IPS-20b (cell line): ENCODE data around the gene CEND1.
A peak's percentile ranks its signal among the peaks of the same experiment; 100 is the strongest.

Experiments used
- H3K27ac ChIP-seq: one replicate; pipeline ENCODE4 v1.5.1; 2013; ENCODE audit warnings: low read length
- H3K27me3 ChIP-seq: 2 replicates; pipeline ENCODE4 v1.6.1; 2013; ENCODE audit warnings: mild to moderate bottlenecking, low read length, inconsistent platforms; ENCODE audit not compliant: insufficient read depth
- H3K36me3 ChIP-seq: 2 replicates; pipeline ENCODE4 v1.6.1; 2013; ENCODE audit warnings: low read depth, mild to moderate bottlenecking, inconsistent platforms, low read length, moderate library complexity; ENCODE audit not compliant: insufficient read depth
- H3K4me1 ChIP-seq: 2 replicates; pipeline ENCODE4 v1.6.1; 2013; ENCODE audit warnings: mild to moderate bottlenecking, control low read depth, inconsistent platforms, low read length, moderate library complexity; ENCODE audit not compliant: insufficient read depth
- H3K4me3 ChIP-seq: 2 replicates; pipeline ENCODE4 v1.5.1; 2013; ENCODE audit warnings: mild to moderate bottlenecking, low read length, inconsistent platforms
- H3K9ac ChIP-seq: 2 replicates; pipeline ENCODE4 v1.6.1; 2013; ENCODE audit warnings: low read depth, mild to moderate bottlenecking, inconsistent platforms, low read length, moderate library complexity
- H3K9me3 ChIP-seq: 2 replicates; pipeline ENCODE4 v1.6.1; 2013; ENCODE audit warnings: mild to moderate bottlenecking, low read depth, low read length, inconsistent platforms; ENCODE audit not compliant: insufficient read depth

The CEND1 gene

DNA sequence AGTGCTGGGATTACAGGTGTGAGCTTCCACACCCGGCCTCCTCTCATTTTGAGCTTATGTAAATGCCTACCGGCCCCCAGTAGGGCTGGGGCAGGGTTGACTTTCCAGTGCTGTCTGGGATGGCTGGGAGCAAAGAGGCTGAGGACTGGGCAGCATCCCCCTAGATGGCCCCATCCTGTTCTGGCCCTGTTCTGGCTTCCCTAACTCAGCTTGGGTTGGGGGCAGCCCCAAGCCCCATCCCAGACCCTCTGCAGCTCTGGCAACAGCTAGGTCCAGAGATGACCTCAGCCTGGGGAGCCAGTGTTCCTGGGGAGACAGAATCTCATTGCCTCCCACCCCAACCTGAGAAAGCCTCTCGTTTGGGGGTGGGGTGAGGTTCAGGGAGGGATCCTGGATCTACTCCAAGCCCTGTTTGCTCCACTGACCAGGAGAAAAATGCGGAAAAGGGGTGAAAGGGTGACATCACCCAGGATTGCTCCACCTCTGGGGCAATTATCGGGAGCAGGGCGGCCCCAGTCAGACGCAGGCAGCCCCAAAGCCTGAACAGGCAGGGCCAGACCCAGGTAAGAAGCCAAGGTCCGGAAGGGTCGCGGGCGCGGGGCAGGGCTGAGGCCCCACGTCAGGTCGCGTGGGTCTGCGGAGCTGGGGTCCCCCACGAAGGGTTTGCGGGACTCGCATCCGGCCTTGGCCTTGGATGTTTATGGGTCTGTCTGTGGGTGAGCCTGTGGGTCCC is 28.7 kb upstream of the CEND1 start, which contains the start of gene PNPLA2:
Gene PNPLA2, plus strand, starts transcription at position 519 of the 733 bp plus-strand sequence. CDS start 805 bp downstream, outside the sequence.
- H3K27ac ChIP-seq = no peak within 1 kb of the TSS
- H3K36me3 ChIP-seq = peaks cover 14% of the 10 kb centered on the region; the same call in 1 of the 2 replicates
- no peaks in the 10 kb centered on the region for H3K27me3 ChIP-seq
- H3K9me3 ChIP-seq = no peaks in the 10 kb centered on the region
- H3K4me1 ChIP-seq = no peaks in the 10 kb centered on the region; the same call in 1 of the 2 replicates
- H3K9ac ChIP-seq = peak within 1 kb of the TSS; percentile 51; the same call in 1 of the 2 replicates
- peak within 1 kb of the TSS; percentile 74 for H3K4me3 ChIP-seq

DNA sequence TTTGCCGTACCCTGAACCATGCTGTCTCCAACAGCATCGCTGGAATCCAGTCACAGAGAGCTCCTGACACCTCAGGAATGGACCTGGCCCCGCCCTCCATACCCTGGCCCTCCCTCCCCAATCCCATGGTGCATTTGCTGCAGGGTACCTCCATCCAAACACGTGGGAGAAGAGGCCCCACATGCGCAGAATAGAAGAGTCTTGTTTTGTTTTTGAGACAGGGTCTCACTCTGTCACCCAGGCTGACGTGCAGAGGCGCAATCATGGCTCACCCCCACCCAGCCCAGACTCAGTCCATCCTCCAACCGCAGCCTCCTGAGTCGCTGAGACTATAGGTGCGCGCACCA is 26.5 kb upstream of the CEND1 start:
- no peaks in the 10 kb centered on the region for H3K27me3 ChIP-seq
- no peaks in the 10 kb centered on the region; the same call in 1 of the 2 replicates for H3K4me1 ChIP-seq
- H3K9me3 ChIP-seq = no peaks in the 10 kb centered on the region
- H3K36me3 ChIP-seq = peaks cover 32% of the 10 kb centered on the region
- no peak overlapping the region for H3K4me3 ChIP-seq
- no peak overlapping the region for H3K27ac ChIP-seq
- H3K9ac ChIP-seq = no peak overlapping the region

DNA sequence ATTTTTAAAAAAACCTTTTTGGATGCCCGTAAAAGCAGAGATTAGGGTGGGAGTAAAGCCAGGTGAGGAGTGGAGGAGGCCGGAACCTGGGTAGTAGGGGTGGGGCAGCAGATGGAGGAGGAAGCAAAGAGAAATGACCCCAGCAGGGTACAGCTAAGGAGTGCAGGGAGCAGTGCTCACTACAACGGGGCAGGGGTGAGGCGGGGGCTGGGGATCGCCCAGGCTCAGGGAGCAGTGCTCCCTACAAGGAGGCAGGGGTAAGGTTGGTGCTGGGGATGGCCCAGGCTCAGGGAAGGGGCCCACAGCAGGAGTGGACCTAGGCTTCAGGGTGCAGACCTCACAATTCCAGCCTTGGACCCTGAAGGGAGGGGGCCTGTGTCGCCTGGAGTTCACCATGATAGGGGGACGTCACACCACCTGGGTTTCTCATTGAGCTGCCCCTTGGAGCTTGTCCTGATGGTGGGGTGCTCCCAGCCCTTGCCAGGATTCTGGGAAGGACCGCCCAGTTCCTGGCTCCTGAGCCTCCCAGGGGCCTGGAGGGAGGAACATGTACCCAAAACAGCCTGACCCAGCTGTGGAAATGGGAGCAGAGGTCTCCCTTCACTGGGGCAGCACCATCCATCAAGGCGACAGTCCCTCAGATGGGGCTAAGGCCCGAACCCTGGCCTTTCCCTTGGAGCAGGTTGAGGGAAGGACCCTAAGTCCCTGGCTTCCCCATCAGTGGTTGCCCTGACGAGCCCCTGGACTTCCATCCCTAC is 26.0 kb upstream of the CEND1 start:
- no peaks in the 10 kb centered on the region for H3K9me3 ChIP-seq
- H3K9ac ChIP-seq = no peak overlapping the region
- H3K27me3 ChIP-seq = no peaks in the 10 kb centered on the region
- H3K4me1 ChIP-seq = peaks cover 5% of the 10 kb centered on the region; the same call in 1 of the 2 replicates
- H3K4me3 ChIP-seq = no peak overlapping the region
- H3K36me3 ChIP-seq = peaks cover 38% of the 10 kb centered on the region
- no peak overlapping the region for H3K27ac ChIP-seq

DNA sequence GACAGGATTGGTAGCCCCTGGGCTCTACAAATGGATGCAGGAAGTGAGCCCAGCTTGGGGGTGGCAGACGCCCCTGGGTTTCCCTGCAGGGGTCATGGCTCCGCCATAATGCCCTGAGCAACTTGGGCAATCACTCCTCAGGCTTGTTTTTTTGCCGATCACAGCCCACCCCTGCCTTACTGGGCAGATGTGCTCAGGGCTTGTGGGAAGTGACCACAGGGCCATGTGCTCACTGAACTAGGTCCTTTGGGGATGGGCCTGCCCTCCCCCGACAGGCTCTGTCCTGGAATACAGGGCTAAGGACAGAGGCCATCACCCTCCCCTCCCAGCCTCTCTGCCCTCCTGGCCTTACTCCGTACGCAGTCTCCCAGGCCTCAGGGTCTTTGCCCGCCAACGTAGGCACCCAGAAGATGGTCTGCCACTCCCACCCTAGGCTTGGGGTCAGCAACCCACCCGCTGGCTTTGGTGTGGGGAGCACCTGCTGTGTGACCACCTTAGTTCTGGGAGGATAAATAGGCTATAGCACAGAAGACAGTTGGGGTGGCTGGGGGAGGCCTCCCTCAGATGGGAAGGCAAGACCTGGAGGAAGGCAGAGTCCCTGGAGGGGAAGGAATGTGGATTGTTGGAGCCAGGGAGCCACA is 23.7 kb upstream of the CEND1 start:
- peaks cover 6% of the 10 kb centered on the region; the same call in 1 of the 2 replicates for H3K4me1 ChIP-seq
- H3K9ac ChIP-seq = no peak overlapping the region
- no peak overlapping the region for H3K4me3 ChIP-seq
- H3K9me3 ChIP-seq = no peaks in the 10 kb centered on the region
- H3K27me3 ChIP-seq = no peaks in the 10 kb centered on the region
- peaks cover 42% of the 10 kb centered on the region for H3K36me3 ChIP-seq
- H3K27ac ChIP-seq = peak overlapping the region; percentile 56

DNA sequence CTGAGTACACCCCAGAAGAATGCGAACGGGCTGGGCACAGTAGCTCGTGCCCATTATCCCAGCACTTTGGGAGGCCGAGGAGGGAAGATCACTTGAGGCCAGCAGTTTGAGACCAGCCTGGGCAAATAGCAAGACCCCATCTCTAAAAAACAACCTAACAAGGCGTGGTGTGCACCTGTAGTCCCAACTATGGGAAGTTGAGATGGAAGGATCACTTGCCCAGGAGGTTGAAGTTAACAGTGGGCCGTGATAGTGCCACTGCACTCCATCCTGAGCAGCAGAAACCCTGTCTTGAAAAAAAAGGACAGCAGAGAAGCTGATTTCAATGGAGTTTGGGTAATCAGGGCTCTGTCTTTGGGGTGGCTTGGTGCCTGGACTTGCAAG is 23.2 kb upstream of the CEND1 start:
- Histone ChIP-seq H3K4me3 (no peak overlapping the region), H3K36me3 (peaks cover 42% of the 10 kb centered on the region), H3K27me3 (no peaks in the 10 kb centered on the region), H3K9me3 (no peaks in the 10 kb centered on the region), H3K9ac (no peak overlapping the region), H3K4me1 (peaks cover 6% of the 10 kb centered on the region; the same call in 1 of the 2 replicates), H3K27ac (no peak overlapping the region)

DNA sequence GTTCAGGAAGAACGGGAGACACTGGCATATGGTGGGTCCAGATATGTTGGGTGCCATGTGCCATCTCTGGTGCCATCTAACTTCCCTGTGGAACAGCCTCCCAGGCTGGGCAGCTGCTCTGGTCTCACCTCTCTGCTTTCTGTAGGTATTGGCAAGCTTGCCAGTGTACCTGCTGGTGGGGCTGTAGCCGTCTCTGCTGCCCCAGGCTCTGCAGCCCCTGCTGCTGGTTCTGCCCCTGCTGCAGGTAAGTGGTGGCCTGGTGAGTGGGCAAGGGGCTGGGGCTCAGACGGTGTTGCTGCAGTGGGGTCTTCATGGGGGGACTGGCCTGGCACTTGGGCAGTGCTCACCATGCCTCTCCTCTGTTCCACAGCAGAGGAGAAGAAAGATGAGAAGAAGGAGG is 22.5 kb upstream of the CEND1 start:
- Histone ChIP-seq H3K9me3 (no peaks in the 10 kb centered on the region), H3K9ac (no peak overlapping the region), H3K4me1 (peaks cover 6% of the 10 kb centered on the region; the same call in 1 of the 2 replicates), H3K27me3 (no peaks in the 10 kb centered on the region), H3K27ac (no peak overlapping the region), H3K4me3 (no peak overlapping the region), H3K36me3 (peaks cover 42% of the 10 kb centered on the region)

DNA sequence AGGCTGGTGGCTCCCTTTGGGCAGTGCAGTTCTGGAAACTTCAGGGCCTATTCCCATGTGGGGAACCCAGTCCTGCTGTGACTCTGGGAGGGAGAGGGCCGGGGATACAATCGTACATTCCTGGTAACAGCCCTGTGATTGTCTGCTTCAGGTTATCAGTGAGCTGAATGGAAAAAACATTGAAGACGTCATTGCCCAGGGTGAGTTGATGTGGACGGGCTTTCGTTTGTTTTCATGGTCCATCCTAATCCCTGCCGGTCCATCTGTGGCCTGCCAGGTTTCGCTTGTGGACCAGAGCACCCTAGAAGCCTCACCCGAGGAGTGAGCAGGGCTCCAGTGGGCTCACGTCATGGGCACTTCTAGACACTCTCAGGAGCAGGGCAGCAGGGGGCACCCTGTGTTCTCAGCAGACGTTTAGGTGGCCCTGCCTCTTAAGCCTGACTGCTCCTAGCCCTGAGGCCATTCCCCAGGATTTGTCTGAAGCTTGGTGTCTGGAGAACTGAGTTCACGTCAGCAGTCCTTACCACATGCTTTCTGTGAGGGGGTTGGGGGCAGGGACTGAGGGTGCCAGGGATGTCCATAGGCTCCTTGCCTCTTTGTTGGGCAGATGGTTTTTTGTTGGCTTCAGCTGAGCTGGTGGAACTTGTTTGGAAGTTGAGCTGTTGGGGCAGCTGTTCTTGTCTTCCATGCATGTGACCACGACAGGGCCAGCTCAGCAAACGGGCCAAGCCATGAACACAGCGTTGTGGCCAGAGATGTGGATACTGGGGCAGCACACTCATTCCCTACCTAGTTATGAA is 21.8 kb upstream of the CEND1 start:
- H3K36me3 ChIP-seq = peaks cover 42% of the 10 kb centered on the region
- H3K4me1 ChIP-seq = peaks cover 6% of the 10 kb centered on the region; the same call in 1 of the 2 replicates
- no peak overlapping the region for H3K27ac ChIP-seq

DNA sequence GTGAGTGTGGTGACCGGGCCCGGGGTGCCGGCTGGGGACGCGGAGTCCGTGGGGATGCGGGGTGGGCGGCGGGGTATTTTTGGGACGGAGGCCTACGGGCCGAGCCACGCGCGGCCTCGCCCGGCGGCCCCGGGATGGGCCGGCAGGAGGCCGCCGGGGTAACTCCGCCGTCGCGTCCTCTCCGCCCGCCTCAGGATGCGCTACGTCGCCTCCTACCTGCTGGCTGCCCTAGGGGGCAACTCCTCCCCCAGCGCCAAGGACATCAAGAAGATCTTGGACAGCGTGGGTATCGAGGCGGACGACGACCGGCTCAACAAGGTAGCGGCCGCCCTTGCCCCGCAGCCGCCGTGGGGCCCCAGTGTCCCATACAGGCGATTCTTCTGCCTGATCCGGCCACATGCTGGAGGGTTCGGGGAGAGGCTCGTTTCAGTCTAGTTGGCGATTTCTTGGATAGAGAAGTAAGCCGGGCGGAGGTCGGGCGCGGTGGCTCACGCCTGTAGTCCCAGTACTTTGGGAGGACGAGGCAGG is 20.2 kb upstream of the CEND1 start:
- H3K27ac ChIP-seq = peak overlapping the region; percentile 80
- no peaks in the 10 kb centered on the region for H3K27me3 ChIP-seq
- peaks cover 6% of the 10 kb centered on the region; the same call in 1 of the 2 replicates for H3K4me1 ChIP-seq
- no peaks in the 10 kb centered on the region for H3K9me3 ChIP-seq
- peaks cover 41% of the 10 kb centered on the region for H3K36me3 ChIP-seq
- peak overlapping the region; percentile 97 for H3K4me3 ChIP-seq
- H3K9ac ChIP-seq = peak overlapping the region; percentile 100

More for the DNA sequence above, 21.8 kb upstream of the CEND1 start:
- Histone ChIP-seq H3K4me3 (peak overlapping the region; percentile 97), H3K9ac (peak overlapping the region; percentile 100; the same call in 1 of the 2 replicates), H3K9me3 (no peaks in the 10 kb centered on the region), H3K27me3 (no peaks in the 10 kb centered on the region)

DNA sequence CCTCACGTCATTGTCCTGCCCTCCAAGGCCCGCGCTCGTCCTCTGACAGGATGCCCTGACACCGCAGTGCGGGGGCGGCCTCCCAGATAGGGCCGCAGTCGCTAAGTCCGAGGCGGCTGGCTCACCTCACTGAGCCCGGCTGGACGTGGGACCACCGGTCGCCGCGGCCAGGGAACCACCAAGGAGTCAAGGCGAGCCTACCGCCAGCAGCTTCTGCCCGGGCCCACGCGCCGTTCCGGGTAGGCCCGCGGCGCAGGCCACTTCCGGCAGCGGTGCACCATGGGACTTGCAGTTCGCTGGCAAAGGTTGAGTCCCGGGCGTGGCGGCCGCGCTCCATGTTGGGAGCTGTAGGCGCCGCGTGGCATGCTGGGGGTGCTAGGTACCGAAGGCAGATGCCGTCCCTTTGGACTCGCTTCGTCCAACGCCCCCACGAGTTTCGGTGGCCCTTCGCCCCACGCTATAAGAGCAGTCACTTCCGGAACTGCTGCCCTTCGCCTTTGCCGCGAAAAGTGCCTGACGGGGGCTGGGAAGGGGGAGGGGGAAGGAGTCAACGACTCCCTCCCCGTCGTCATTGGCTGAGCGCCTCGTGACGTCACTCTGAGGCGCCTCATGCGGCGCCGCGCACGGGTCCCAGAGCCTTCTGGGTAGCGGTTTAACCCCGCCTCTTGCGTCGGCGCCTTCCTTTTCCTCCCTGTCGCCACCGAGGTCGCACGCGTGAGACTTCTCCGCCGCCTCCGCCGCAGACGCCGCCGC is 19.6 kb upstream of the CEND1 start, which contains the start of gene RPLP2:
Gene RPLP2, plus strand, starts transcription at position 681 of the 753 bp plus-strand sequence. CDS start 268 bp downstream, outside the sequence.
- peak within 1 kb of the TSS; percentile 100 for H3K9ac ChIP-seq
- peaks cover 37% of the 10 kb centered on the region for H3K36me3 ChIP-seq
- H3K4me3 ChIP-seq = peak within 1 kb of the TSS; percentile 97
- no peaks in the 10 kb centered on the region for H3K9me3 ChIP-seq
- no peaks in the 10 kb centered on the region for H3K27me3 ChIP-seq
- peak within 1 kb of the TSS; percentile 100 for H3K27ac ChIP-seq
- H3K4me1 ChIP-seq = peaks cover 8% of the 10 kb centered on the region; the same call in 1 of the 2 replicates
